ENCODE results near the gene MMS19.
"Not testable (repeated sequence)": the region's sequence is repeated elsewhere in the genome, so short reads cannot be mapped to it uniquely, and the experiment has no call there.

Gene MMS19

DNA sequence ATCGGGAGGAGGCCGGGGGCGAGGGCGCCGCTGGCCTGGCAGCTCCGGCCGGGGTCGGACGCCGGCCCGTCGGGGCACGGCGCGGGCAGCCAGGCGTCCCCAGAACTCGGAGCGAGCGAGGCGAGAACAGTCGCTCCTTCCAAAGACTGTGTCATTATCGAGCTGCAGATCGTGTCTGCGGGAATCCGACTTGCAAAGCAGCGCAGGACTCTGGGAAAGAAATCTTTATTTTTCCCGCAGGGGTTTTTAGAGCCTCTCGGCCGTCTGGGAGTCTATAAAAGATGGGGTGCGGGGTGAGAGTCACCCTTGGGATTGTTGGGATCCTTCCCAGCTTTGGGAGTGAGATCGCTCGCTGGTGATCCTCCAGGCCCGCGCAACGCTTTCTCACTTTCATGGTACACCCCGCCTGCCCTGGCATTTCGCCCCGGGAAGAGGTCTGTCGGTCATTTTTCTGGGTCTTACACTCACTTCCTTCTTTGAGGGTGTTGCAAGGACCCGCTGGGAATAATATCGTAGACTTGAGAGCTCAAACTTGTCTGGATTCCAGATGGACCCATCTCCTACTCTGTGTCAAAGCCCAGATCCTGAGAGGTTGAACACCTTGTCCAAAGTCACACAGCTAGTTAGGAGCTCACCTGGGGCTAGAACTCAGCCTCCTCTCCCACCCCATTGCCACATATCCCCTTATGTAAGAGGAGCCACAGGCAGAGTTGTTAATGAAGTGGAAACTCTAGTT lies 1.5 kb upstream of the MMS19 start:
- peak in 2 of 3 experiments; percentile 27 to 36 for DNase-seq

DNA sequence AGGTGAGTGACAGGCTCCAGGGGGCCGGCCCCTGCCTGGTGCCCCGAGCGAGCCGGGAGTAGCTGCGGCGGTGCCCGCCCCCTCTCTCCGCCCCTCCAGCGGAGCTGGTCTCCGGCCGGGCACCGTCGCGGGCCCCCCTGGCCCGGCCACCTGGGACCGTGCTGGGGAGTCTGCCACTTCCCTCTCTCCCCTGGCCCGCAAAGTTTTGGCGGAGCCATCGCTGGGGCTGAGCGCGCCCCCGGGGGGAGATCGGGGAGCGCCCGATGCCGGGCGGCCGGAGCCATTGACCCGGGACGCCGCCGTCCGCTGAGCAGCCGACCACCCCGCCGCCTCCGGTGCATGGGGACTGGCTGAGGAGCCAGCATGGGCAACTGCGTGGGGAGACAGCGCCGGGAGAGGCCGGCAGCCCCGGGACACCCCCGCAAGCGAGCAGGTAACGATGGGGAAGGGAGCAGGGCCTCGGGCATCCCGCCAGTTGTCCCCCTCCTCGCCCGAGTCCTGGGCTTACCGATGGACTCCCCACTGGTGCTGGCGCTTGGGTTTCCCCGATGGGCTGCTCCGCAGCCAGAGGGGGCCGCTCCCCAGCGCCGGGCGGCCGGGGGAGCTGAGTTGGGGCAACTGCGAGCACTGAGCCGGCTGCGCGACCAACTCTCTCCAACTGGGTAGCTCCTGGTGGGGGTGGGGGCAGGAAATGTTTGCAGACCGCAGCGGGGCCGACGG lies 779 bp upstream of the MMS19 start, which contains the start of gene UBTD1:
Gene UBTD1 (plus strand): TSS at position 84 of the 720 bp plus-strand sequence. CDS start 280 bp downstream, at position 364.
- peak; percentile 4 to 49 (median 43) for DNase-seq

DNA sequence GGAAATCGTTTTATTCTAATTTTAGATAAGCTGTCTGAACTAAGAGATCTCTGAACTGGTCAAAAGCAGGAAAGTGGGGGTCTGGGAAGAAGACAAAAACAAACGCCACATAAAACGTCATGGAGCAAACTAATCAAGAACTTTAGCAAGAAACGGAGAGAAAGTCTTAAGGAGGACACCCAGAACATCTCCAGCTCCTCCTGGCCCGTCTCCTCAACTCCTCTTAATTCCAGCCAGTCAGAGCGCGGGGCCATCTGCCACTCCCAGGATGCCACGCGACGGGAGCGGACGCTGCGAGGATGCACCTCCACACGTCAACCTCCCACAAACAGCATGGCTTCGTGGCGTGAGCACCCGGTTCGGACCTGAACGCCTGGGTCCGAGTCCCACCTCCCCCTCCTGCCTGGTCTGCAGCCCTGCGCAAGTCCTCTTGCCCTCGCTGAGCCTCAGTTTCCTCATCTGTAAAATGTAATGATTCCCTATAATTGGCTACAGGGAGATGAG lies 598 bp downstream of the MMS19 start:
- DNase-seq, result peak; percentile 50 to 70 (median 50)

DNA sequence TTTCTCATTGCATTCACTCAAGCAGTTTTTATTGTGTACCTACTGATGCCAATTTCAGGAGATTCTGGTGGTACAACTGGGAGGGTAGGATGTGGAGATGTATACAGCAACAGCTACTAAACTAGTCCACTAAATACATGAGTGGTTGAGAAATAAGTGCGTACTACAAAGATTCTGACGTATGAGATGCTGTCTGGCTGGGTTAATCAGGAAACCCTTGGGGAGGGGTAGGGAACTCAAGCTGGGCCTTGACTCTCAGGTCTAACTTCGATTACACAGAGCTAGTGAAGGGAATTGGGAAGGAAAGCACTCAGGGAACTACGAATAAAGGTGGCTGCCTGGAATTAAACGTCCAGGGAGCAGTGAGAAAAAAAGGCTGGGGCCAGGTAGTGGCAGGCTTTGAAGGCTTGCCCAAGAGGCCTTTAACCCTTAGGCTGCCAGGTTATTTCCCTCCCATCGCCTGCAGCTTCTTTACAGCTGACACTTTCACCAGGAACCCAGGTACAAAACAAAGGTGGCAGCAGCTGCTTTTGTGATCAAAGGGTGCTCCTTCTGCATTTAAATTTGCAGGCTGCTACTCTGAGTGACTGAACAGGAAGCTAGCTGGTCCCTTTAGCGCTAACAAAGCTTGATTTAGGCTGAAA lies 3.2 kb downstream of the MMS19 start:
- peak in 1 of 3 experiments; percentile 5 for DNase-seq

DNA sequence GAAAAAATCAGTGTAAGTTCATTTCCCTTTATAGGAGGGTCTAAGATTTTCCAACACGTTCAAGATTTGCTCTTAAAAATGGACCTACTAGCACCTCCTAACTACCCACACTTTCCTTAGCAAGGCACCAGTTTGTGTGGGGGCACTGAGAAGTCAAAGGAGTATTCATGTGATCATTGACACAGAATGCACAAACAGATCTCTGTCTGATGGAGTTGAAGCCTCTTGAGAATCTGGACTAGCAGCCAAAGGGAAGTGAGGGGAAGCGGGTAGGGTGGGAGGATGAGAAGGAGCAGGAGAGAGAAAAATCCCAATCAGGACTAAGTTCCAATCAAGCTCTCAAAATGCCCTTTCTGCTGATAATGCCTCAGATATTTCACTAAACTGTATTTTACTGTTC lies 4.1 kb downstream of the MMS19 start:
- DNase-seq, result no peak

DNA sequence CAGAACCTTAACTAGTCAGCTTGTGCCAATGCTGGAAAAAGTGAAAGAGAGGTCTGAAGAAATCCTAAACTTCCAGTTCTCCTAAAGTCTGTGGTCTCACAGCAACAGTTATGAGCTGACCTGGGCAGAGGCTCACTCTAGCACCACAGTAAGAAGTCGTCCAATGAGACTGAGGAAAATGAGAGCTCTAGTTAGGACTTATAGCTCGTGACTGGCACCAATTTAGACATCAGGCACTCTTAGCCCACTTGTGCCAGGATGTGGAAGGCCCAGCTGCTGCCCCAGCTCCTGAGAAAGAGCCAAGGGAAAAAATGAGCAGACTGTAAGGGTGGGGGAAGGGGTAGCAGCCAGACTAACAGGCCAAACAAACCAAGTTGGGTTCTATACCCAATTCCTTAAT lies 7.6 kb downstream of the MMS19 start:
- DNase-seq, result no peak

DNA sequence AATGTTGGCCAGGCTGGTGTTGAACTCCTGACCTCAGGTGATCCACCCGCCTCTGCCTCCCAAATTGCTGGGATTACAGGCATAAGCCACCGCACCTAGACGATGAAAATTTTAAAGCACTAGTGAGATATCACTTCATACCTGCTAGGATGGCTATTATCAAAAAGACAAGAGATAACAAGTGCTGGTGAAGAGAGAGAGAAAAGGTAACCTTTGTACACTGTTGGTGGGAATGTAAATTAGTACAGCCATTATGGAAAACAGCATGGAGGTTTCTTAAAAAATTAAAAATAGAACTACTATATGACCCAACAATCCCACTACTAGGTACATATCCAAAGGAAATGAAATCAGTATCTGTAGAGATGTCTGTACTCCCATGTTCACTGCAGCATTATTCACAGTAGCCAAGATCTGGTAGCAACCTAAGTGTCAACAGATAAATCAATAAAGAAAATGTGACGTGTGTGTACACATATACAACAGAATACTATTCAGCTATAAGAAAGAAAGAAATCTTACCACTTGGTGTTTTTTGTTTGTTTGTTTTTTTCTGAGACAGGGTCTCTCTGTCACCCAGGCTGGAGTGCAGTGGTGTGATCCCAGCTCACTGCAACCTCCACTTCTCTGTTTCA lies 12.5 kb downstream of the MMS19 start:
- DNase-seq, result no peak

DNA sequence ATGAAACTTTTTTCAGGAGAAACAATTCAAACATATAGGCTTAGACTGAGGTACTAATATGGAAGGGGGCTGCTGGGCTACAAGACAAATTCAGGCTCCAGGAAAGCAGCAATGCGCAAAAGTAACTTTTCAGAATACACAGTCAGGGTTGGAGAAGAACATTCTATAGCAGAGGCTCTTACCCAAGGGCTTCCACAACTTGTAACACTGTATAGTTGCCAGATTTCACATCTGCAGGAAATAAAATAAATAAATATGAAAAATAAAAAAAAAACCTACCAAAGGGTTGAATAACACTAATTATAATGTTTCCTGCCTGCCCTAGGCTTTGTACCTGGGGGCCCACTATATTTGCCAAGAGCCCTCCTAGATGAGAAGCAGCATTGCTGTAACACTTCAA lies 14.3 kb downstream of the MMS19 start:
- no peak for DNase-seq

DNA sequence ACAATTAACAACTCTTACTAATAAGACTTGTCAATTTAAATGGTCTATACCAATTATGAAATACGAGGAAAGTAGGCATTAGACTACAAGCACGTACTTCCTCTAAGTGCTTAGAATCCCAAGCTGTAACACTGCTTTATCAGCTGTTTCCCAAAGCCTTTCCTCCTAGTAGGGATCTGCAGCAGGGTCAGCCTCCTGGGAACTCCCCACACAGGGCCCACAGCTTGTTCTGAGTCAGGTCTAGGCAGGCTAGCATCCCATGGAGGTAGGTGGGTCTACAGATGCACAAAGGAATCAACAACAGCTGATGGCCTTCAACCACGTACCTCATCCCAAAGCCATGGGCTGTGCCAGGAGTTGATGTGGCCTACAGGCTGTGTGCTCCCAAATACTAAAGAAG lies 14.7 kb downstream of the MMS19 start:
- DNase-seq, result no peak

DNA sequence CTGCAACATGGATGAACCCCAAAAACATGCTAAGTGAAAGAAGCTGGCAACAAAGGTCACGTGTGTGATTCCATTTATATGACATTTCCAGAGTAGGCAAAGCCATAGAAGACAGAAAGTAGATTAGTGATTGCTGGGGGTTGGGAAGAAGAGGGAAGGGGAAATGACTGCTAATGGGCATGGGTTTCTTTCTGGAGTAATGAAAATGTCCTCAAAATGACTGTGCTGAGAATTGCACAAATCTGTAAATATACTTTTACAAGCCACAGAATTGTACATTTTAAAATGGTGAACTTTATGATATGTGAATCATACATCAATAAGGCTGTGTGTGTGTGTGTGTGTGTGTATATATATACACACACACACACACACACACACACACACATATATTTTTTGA lies 15.8 kb downstream of the MMS19 start:
- DNase-seq, result no peak

DNA sequence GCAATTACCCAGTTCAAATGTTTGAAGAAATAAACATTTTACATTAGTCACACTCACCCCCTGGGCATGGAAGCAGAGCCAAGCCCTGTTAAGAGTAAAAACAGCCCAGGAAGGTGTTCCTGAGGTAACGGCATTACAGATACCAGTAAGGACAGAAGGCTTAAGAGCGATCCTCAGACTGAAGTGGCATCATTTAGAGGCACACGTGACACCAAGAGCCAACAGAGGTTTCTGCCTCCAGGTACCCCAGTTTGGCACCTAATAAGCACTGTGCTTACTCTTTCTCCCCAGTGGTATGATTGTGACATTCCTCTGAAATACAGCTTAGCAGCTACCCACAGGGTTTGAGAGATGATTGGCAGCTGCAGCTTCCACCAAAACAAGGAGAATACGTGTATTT lies 17.2 kb downstream of the MMS19 start:
- no peak for DNase-seq

DNA sequence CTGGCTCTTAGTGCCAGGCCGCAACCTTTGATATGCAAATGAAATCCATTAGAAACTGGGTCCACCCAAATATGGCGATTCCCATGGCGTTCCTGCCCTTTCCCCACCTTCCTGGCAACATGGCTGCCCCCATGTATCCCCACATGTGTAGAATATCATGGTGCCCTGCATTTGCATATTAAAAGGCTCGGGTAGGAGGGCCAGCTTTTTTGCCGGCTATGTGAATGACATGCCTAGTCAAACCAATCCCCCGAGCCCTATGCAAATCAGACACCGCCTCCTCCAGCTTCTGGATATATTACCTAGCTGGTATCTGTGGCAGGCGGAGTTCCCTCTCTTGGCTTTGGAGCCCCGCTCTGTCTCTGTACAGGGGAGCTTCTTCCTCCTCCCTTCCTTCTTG lies 18.3 kb downstream of the MMS19 start:
- no peak for DNase-seq

DNA sequence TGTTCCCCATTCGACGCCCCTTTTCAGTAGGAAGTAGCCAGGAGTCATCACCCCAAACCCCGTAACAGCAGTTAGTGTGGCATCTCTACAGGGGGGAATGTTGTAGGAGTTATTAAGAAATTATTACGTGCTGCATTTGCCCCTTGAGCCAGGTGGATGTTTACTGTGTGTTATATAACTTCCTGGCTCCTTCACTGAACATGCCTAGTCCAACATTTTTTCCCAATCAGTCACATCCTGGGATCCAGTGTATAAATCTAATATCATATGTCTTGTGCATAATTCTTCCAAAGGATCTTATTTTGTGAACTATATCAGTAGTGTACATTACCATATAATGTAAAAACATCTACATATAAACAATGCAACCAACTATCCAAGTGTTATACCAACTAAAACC lies 18.8 kb downstream of the MMS19 start:
- DNase-seq, result not testable (repeated sequence)

DNA sequence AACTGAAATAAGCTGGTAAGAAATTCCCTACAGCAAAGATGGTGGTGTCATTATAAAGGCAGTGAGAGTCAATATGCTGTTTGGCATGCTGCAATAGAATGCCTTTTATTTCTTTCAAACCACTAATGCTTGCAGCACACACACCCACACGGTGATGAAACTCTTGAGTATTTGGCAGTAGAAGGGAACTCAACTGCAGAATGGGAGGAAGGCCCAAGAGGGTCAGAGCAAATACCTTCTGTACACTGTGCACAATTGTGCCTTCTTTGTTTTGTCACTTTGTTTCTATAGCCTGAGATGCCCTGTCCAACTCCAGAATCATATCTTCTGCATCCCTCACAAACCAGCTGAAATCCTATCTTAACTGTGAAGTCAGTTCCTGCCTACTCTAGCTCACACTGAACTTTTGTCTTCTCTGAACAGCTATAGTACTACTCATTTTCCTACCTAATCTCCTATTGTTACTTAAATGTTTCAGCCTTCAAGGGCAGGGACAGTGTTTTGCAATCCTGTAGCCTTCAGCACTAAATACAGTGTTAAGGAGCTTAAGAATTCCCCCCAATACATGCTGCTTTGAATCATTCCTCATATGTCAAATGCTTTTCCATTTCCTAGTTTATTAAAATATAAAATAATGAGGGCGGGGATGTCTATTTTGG lies 22.2 kb downstream of the MMS19 start:
- DNase-seq, result no peak

DNA sequence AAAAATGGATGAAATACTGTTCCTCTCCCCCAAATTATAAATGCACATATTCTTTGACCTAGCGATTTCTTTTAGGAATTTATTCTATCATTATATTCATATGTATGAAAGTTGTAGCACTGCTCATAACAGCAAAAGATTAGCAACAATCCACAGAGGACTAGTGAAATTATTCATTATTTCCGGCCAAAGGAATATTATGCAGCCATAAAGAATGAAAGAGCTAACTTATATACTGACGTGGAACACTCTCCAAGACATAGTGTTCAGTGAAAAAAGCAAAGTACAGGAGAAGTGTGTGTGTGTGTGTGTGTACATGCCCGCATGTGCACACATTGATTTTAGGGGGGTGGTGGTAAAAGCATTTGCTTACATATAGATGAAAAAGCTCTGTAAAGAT lies 23.3 kb downstream of the MMS19 start:
- no peak for DNase-seq

DNA sequence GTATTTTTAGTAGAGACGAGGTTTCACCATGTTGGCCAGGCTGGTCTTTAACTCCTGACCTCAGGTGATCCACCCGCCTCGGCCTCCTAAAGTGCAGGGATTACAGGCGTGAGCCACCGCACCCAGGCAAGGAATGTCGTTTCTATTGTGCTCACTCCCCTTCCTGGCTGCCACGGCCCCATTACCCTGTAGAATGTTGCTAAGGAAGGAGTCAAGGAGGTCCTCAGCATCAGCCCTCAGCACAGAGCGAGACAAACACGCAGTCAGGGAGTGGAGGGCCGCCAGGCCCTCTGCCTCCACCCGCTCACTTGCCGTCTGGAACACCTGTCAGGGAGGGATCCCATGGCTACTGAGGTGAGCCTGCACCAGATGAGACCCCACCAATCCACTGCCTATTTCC lies 29.4 kb downstream of the MMS19 start:
- DNase-seq, result not testable (repeated sequence)

DNA sequence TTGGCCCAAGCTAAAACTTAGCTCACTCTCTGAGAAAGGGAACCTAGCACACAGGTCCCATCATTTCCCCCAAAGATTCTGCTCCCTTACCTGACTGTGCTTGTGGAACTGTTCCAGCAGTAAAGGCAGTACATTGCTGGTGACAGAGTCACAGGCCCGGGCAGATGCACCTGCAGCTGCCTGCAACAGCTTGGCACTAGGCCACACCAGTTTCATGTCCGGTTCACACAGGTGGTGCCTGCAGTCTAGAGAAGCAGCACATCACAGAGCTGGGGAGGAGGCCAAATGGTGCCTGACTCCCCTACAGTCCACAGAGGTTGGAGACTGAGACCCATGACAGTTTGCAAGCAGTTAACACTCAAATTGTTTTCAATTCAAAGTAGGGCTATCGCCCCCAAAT lies 30.1 kb downstream of the MMS19 start:
- DNase-seq, result no peak

DNA sequence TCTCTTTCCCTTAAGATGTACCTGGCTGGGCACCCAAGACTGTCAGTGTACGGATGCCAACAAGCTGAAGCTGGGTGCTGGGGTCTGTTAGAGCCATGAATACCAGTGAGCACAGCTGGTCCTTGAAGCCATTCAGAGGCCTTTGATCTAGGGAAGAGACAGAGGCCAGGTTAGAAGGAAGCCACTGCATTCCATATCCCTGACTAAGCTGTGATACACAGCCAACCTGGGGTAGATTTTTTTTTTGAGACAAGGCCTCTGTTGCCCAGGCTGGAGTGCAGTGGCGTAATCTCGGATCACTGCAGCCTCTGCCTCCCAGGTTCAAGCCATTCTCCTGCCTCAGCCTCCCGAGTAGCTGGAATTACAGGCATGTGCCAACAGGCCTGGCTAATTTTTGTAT lies 31.5 kb downstream of the MMS19 start:
- no peak for DNase-seq

DNA sequence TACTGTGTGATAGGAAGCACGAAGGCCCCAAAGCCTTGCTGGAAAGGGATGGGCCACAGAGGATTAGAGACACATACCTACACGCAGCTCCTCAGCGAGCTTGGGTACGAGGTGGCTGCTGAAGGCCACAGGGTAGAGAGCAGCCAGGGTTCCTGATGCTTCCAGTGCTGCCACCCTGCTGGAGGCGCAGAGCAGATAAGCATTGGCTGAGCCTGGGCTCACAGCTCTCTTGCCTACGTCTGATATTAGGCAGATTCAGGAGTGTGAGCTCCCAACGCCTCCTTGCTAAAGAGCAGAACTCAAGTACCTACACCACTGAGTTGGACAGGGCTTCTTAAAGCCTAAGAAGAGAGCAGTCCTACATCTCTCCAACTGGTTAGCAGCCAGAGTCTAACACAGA lies 32.2 kb downstream of the MMS19 start:
- DNase-seq, result no peak

DNA sequence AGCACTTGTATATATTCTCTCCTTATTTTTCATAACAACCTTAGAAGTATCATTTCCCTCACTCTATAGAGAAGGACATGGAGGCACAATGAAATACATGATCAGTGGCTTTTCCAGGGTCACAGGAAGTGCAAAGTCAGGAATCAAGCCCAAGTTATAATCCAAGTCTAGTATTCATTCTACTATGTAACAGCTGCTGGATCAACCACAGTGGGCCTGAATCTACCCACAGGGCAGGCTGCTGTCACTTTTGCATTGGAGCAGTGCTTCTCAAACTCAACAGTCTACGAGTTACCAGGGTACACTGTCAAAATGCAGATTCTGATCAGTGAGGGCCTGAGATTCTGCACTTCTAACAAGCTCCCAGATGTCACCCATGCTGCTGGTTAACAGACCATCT lies 34.0 kb downstream of the MMS19 start:
- no peak for DNase-seq

DNA sequence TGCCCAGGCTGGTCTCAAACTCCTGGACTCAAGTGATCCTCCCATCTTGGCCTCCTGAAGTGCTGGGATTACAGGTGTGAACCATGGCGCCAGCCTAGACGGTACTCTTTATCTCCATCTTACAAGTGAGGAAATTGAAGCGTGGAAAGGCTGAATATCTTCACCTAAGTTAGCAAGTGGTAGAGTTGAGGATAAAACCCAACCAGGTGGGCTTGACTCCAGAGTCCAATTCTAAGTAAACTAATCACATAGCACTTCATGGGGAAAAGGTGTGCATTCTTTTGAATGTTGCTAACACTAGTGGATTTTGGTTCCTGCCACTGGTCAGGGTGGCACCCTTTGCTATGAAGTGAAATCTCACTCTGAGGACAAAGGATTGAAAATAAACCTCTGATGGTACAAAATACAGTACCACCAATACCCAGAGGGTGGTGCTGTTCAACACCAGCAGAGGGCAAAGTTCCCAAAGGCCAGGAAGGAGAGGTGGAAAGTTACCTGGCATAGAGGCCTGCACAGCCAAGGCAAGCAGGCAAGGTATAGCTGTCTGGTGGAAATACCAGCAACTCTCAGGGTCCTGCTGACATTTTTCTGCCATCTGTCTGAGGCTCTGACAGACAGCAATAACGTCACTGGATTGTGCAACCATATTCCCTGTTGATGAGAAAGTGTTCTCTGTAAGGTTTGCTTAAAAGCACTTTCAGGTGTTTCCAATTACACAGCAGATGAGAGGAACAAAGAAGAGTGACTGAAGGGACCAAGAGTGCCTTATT lies 34.7 kb downstream of the MMS19 start:
- peak; percentile 19 to 63 (median 35) for DNase-seq

DNA sequence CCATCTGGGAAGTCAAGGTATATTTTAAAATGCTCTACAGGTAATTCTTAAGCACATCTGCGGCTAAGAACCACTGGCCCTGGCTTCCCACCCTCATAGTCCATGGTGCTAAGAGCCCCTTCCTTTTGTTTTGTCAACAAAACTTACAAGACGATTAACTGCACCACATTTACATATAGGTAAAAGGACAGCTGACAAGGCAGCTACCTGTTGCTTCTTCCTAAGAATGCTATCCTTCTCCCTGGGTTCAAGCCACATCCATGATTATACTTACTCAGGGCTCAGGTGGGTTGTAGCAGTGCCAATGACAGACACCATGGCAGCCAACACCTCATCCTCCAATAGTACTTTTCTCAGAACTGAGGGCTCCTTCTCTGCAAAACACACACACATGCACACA lies 35.9 kb downstream of the MMS19 start:
- DNase-seq, result no peak

Data from NCI-H1417 (cell line).